ENCODE results near the gene AGBL2. TPM values are rescaled to one million over a fixed set of nuclear protein-coding genes. Genes with fewer than 3 reads are reported as not detected.

AGBL2 gene
- total RNA-seq, 1 donor from 2014 or later: 0.96 TPM

DNA sequence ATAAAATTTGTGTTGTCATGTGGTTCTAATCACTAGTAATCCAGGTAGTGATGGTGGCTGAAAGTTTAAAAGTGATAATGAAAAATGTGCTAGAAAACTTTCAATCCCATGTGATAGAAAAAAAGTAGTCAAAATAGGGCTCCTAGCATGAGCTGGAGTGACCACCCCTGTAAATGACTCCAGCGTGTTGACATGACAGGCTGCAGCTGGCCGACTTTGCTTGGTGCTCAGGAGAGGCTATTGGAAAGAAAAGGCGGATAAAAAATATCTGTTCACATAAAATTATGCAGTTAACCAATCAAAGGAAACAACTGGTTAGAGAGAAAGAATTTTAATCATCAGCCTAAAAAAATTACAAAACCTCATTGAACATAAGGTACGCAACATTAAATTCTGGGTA, 55.9 kb downstream of the AGBL2 start:
- DNase-seq (no peak), ATAC-seq (no peak)
- no peaks in the 10 kb centered on the region for H3K27me3 ChIP-seq
- no peaks in the 10 kb centered on the region for H3K9me3 ChIP-seq
- no peak overlapping the region for H3K4me3 ChIP-seq
- H3K27ac ChIP-seq: no peak overlapping the region
- no peaks in the 10 kb centered on the region for H3K36me3 ChIP-seq
- TF ChIP-seq, protein P1, sequence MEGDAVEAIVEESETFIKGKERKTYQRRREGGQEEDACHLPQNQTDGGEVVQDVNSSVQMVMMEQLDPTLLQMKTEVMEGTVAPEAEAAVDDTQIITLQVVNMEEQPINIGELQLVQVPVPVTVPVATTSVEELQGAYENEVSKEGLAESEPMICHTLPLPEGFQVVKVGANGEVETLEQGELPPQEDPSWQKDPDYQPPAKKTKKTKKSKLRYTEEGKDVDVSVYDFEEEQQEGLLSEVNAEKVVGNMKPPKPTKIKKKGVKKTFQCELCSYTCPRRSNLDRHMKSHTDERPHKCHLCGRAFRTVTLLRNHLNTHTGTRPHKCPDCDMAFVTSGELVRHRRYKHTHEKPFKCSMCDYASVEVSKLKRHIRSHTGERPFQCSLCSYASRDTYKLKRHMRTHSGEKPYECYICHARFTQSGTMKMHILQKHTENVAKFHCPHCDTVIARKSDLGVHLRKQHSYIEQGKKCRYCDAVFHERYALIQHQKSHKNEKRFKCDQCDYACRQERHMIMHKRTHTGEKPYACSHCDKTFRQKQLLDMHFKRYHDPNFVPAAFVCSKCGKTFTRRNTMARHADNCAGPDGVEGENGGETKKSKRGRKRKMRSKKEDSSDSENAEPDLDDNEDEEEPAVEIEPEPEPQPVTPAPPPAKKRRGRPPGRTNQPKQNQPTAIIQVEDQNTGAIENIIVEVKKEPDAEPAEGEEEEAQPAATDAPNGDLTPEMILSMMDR (IDR thresholded peaks at IDR 0.05): no peak
- intact Hi-C loops (cut with DNase I): no loop called here
- no peaks in the 10 kb centered on the region for H3K4me1 ChIP-seq

DNA sequence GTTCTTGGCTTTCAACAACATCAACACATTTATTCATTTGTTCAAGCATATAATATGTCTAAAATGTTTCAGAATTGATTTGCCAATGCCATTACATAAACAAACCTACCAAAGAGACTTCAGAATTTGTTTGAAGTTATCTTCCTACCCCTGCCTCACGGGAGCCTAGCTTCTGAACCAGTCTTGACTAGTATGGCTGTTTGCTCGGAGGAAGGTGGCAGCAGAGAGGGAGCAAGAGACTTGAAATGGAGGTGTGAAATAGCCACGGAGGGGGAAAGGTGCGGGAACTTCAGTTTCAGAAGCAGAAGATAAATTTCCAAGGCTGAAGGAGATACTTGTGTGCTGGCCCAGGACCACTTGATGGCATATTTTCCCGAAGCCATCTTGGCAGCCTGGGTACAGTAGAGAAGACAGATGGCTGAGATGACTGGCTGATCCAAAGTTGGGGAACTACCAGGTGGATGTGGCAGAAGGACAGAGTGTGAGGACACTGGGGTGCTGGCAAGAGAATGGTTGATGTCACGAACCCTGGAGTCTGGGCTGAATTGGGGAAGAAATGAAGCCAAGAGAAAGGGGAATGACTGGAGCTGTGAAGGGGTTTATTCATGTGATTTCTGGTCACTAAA, 58.8 kb downstream of the AGBL2 start:
- H3K36me3 ChIP-seq: no peaks in the 10 kb centered on the region
- TF ChIP-seq, protein P1 (IDR thresholded peaks at IDR 0.05): no peak
- H3K27ac ChIP-seq: no peak overlapping the region
- H3K27me3 ChIP-seq: no peaks in the 10 kb centered on the region
- DNase-seq (no peak), ATAC-seq (no peak)
- no peaks in the 10 kb centered on the region for H3K4me1 ChIP-seq
- intact Hi-C loops (cut with DNase I): no loop called here
- no peaks in the 10 kb centered on the region for H3K9me3 ChIP-seq
- H3K4me3 ChIP-seq: no peak overlapping the region

DNA sequence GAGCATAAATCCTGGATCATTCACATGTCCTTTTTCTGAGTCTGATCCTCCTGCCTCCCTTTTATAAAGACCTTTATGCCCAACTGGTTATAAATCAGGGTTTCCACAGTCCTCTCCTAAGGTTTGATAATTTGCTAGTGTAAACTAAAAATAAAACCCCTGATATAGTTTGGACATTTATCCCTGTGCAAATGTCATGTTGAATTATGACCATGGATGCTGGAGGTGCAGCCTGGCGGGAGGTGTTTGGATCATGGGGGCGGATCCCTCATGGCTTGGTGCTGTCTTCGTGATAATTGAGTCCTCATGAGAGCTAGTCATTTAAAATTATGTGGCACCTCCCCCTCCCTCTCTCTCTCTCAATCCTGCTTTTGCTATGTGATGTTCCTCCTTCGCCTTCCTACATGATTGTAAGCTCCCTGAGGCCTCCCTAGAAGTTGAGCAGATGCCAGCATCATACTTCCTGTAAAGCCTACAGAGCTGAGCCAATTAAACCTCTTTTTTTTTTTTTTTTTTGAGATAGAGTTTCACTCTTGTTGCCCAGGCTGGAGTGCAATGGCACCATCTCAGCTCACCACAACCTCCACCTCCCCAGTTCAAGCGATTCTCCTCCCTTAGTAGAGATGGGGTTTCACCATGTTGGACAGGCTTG, 63.2 kb downstream of the AGBL2 start:
- H3K4me3 ChIP-seq: no peak overlapping the region
- no peaks in the 10 kb centered on the region for H3K36me3 ChIP-seq
- H3K4me1 ChIP-seq: no peaks in the 10 kb centered on the region
- intact Hi-C loops (cut with DNase I): no loop called here
- H3K27me3 ChIP-seq: no peaks in the 10 kb centered on the region
- TF ChIP-seq, protein P1 (IDR thresholded peaks at IDR 0.05): no peak
- H3K27ac ChIP-seq: no peak overlapping the region
- DNase-seq: no peak
- no peak for ATAC-seq
- H3K9me3 ChIP-seq: no peaks in the 10 kb centered on the region

DNA sequence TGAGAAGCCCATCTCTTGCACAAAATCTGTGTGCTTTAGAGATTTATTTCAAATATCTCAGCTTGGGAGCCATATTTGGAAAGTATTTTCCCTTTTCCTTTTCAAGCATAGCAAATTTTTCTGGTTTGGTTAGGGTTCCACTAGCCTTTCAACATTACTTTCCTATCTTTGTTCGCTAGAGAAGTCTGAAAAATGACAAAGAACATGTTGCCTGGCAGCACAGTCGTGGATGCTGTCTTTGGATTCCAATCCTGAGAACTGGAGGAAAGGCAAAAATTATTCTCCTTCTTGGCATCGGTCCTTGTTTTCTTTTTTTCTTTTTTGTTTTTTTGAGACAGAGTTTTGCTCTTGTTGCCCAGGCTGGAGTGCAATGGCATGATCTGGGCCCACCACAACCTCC, 65.9 kb downstream of the AGBL2 start:
- intact Hi-C loops (cut with DNase I): no loop called here
- Histone ChIP-seq H3K36me3 (no peaks in the 10 kb centered on the region), H3K27ac (no peak overlapping the region), H3K27me3 (no peaks in the 10 kb centered on the region), H3K9me3 (no peaks in the 10 kb centered on the region), H3K4me1 (no peaks in the 10 kb centered on the region), H3K4me3 (no peak overlapping the region)
- no peak for DNase-seq
- no peak for ATAC-seq
- TF ChIP-seq, protein P1 (IDR thresholded peaks at IDR 0.05): no peak

DNA sequence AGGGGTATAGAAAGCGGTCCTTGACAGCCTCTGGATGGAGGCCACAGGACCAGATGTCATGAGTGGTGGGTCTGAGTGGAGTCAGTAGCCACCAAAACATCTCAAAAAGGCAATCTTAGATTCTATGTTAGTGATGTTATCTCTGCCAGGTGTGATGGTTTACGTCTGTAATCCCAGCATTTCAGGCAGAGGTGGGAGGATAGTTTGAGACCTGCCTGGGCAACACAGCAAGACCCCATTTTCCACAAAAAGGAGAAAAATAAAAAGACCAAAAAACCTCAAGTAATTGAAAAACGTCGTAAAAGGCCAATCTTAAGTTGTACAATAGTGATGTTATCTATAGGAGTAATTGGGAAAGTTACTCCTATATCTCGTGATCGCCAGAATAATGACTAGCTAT, 69.2 kb downstream of the AGBL2 start:
- Histone ChIP-seq H3K4me3 (no peak overlapping the region), H3K27ac (no peak overlapping the region), H3K9me3 (no peaks in the 10 kb centered on the region), H3K4me1 (peaks cover 6% of the 10 kb centered on the region), H3K36me3 (no peaks in the 10 kb centered on the region), H3K27me3 (no peaks in the 10 kb centered on the region)
- TF ChIP-seq, protein P1 (IDR thresholded peaks at IDR 0.05): no peak
- DNase-seq: no peak
- intact Hi-C loops (cut with DNase I): no loop called here
- no peak for ATAC-seq
